Hepatocyte (in vitro differentiated cells): Measurements from ENCODE around the gene DLEC1. TPM values are rescaled to one million over a fixed set of nuclear protein-coding genes. Genes with fewer than 3 reads are reported as not detected.

ENCODE experiments used
- DNase-seq: peaks from one replicate; pipeline ENCODE4 v3.0.0-alpha.2; 2016; ENCODE audit warnings: low spot score
- H2AFZ ChIP-seq: fragments of 200-600 bp; sonication (generic); 2 replicates; pipeline ENCODE4 v1.6.0; 2016; ENCODE audit warnings: antibody characterized with exemption, mild to moderate bottlenecking
- H3K27ac ChIP-seq: fragments of 200-600 bp; sonication (generic); 2 replicates; pipeline ENCODE4 v1.5.1; 2016; ENCODE audit warnings: mild to moderate bottlenecking
- H3K27me3 ChIP-seq: fragments of 200-600 bp; sonication (generic); 2 replicates; pipeline ENCODE4 v1.6.1; 2016
- H3K36me3 ChIP-seq: fragments of 200-600 bp; sonication (generic); replicated peaks from 2 replicates; pipeline ENCODE4 v1.5.1; 2016; ENCODE audit warnings: low read depth; ENCODE audit not compliant: insufficient read depth
- H3K4me1 ChIP-seq: fragments of 200-600 bp; sonication (generic); 2 replicates; pipeline ENCODE4 v1.5.1; 2016; ENCODE audit warnings: mild to moderate bottlenecking, moderate library complexity; ENCODE audit not compliant: insufficient read depth
- H3K4me2 ChIP-seq: fragments of 200-600 bp; sonication (generic); 2 replicates; pipeline ENCODE4 v1.6.0; 2016
- H3K4me3 ChIP-seq: fragments of 200-600 bp; sonication (generic); 2 replicates; pipeline ENCODE4 v1.5.1; 2016; ENCODE audit warnings: mild to moderate bottlenecking
- H3K79me2 ChIP-seq: fragments of 200-600 bp; sonication (generic); 2 replicates; pipeline ENCODE4 v1.6.0; 2017; ENCODE audit warnings: mild to moderate bottlenecking
- H3K9me2 ChIP-seq: fragments of 200-600 bp; sonication (generic); replicated peaks from 2 replicates; pipeline ENCODE4 v1.6.0; 2017; ENCODE audit warnings: mild to moderate bottlenecking; ENCODE audit not compliant: insufficient read depth
- H3K9me3 ChIP-seq: fragments of 200-600 bp; sonication (generic); 2 replicates; pipeline ENCODE4 v1.5.1; 2016; ENCODE audit warnings: low read depth, mild to moderate bottlenecking
- H4K20me1 ChIP-seq: fragments of 200-600 bp; sonication (generic); 2 replicates; pipeline ENCODE4 v1.6.0; 2016; ENCODE audit warnings: mild to moderate bottlenecking; ENCODE audit not compliant: insufficient read depth, poor library complexity, severe bottlenecking
- EZH2 ChIP-seq: fragments of 200-600 bp; sonication (generic); IDR thresholded peaks from 2 replicates; pipeline ENCODE4 v1.6.1; 2016; ENCODE audit warnings: antibody characterized with exemption, mild to moderate bottlenecking, borderline replicate concordance
- EZH2phosphoT487 ChIP-seq: fragments of 200-600 bp; sonication (generic); IDR thresholded peaks from one replicate; pipeline ENCODE4 v1.6.1; 2018; ENCODE audit warnings: antibody characterized with exemption, mild to moderate bottlenecking, low read depth, moderate library complexity; ENCODE audit not compliant: unreplicated experiment, severe bottlenecking
- WGBS: methylation state at CpG from one replicate; pipeline ENCODE4 v1.1.6; 2016; ENCODE audit warnings: low lambda C conversion rate; ENCODE audit errors: missing lambda C conversion rate; 5-methylcytosine and 5-hydroxymethylcytosine counted together
- polyA plus RNA-seq: library from polyadenylated mRNA; unstranded; fragments of >200 nt; fragmentation: Nextera tagmentation; extraction: Ambion mirVana; gene quantifications from 2 replicates; pipeline ENCODE4 v1.2.1, GENCODE V29; 2016
- total RNA-seq: library from RNA; depleted of rRNA; stranded (reverse); fragments of >200 nt; gene quantifications from 2 replicates; pipeline ENCODE4 v1.2.3, GENCODE V29; 2014
- TF ChIP-seq, protein P1 (sequence below): fragments of 200-600 bp; sonication (generic); IDR thresholded peaks from 2 replicates; pipeline ENCODE4 v1.5.1; 2016; ENCODE audit warnings: antibody characterized with exemption, mild to moderate bottlenecking; ENCODE audit not compliant: poor library complexity

The DLEC1 gene
- total and polyA plus RNA-seq, 2 experiments from 2014 or later = 0.23 to 1.5 TPM

DNA sequence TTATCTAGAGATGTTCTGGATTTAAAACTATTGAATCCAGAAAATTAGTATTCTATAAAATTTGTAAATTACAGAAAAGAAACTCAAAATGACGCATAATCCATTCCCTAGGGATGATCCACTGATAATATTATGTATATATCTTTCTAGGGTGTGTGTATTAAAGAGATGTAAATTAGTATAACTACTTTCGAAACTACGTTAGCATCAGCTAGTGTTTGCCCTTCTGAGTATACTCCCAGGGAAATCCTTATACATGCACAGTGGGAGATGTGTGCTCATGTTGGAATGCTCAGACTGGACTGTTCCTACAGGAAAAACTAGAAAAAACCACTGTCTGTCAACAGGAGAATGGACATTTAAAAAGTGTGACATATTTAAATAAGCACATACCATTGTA is 61.5 kb downstream of the DLEC1 start:
- H3K36me3 ChIP-seq = no peaks in the 10 kb centered on the region
- H3K4me2 ChIP-seq = no peak overlapping the region
- H3K4me3 ChIP-seq = no peak overlapping the region
- no peak for DNase-seq
- H3K79me2 ChIP-seq = no peaks in the 10 kb centered on the region
- no peaks in the 10 kb centered on the region for H3K4me1 ChIP-seq
- TF ChIP-seq, protein P1, sequence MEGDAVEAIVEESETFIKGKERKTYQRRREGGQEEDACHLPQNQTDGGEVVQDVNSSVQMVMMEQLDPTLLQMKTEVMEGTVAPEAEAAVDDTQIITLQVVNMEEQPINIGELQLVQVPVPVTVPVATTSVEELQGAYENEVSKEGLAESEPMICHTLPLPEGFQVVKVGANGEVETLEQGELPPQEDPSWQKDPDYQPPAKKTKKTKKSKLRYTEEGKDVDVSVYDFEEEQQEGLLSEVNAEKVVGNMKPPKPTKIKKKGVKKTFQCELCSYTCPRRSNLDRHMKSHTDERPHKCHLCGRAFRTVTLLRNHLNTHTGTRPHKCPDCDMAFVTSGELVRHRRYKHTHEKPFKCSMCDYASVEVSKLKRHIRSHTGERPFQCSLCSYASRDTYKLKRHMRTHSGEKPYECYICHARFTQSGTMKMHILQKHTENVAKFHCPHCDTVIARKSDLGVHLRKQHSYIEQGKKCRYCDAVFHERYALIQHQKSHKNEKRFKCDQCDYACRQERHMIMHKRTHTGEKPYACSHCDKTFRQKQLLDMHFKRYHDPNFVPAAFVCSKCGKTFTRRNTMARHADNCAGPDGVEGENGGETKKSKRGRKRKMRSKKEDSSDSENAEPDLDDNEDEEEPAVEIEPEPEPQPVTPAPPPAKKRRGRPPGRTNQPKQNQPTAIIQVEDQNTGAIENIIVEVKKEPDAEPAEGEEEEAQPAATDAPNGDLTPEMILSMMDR = no peak
- TF ChIP-seq EZH2phosphoT487 = no peak
- TF ChIP-seq EZH2 = no peak
- no peaks in the 10 kb centered on the region for H3K9me2 ChIP-seq
- no peak overlapping the region for H3K27ac ChIP-seq
- WGBS = 91% methylated on average over 3 of the region's 3 CpGs
- no peaks in the 10 kb centered on the region for H3K27me3 ChIP-seq
- no peaks in the 10 kb centered on the region for H4K20me1 ChIP-seq
- H3K9me3 ChIP-seq = no peaks in the 10 kb centered on the region
- H2AFZ ChIP-seq = no peak overlapping the region

DNA sequence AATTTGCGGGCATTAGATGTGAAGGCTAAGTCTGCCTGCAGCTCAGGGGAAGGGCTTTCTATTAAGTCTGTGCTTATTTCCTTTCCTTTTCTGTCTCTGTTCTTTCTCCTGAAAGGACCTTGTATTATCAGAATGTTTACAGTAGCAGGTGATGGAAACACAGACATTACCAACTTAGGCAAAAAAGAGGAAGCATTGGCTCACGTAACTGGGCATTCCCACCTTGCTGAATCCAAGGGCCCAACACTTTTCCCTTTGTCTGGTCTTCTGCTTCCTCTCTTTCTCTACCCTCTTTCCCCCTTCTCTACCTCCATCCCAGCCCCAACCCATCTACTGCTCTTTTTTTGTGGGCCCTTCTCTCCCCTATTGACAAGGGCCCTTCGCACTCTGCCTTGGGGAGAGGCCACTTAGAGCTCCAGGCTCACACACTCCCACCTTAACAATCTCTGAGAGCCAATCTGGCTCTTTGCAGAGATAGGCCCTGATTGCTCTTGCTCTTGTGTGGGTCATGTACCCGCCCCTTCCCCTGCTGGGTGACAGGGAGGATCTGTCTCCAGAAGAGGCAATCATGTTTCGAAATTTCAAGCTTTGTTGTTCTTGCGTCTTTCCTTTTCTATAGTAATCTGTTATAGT is 62.9 kb downstream of the DLEC1 start:
- no peaks in the 10 kb centered on the region for H4K20me1 ChIP-seq
- no peaks in the 10 kb centered on the region for H3K79me2 ChIP-seq
- whole genome bisulfite sequencing = 81% methylated on average over 6 of the region's 6 CpGs
- H3K9me3 ChIP-seq = no peaks in the 10 kb centered on the region
- H3K4me1 ChIP-seq = no peaks in the 10 kb centered on the region
- no peaks in the 10 kb centered on the region for H3K9me2 ChIP-seq
- H3K4me2 ChIP-seq = no peak overlapping the region
- H3K27me3 ChIP-seq = no peaks in the 10 kb centered on the region
- H3K36me3 ChIP-seq = no peaks in the 10 kb centered on the region
- DNase-seq = no peak
- no peak overlapping the region for H2AFZ ChIP-seq
- TF ChIP-seq EZH2phosphoT487 = no peak
- TF ChIP-seq, protein P1 = no peak
- TF ChIP-seq EZH2 = no peak
- no peak overlapping the region for H3K27ac ChIP-seq
- no peak overlapping the region for H3K4me3 ChIP-seq

DNA sequence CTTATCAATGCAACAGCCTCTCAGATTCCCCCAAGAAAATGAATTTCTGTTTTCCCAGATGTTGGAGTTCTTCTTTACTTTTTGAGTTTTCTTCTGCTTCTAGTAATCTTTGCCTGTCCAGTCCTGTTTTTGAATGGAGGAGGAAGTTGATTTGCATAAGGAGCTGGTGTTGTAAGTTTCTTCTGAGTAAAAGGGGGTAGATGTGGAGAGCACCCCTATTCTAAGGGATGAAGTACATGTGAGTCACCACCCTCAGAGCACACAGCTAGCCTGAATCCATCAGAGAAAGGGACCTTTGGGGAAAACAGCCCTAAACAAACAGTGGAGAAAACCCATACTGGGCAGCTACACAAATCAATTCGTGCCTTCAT is 63.4 kb downstream of the DLEC1 start:
- H3K9me3 ChIP-seq = no peaks in the 10 kb centered on the region
- H4K20me1 ChIP-seq = no peaks in the 10 kb centered on the region
- no peak overlapping the region for H3K27ac ChIP-seq
- no peaks in the 10 kb centered on the region for H3K79me2 ChIP-seq
- TF ChIP-seq EZH2 (no peak), EZH2phosphoT487 (no peak)
- TF ChIP-seq, protein P1 = no peak
- H2AFZ ChIP-seq = no peak overlapping the region
- DNase-seq = no peak
- H3K4me3 ChIP-seq = no peak overlapping the region
- no peaks in the 10 kb centered on the region for H3K4me1 ChIP-seq
- no peaks in the 10 kb centered on the region for H3K27me3 ChIP-seq
- H3K4me2 ChIP-seq = no peak overlapping the region
- H3K9me2 ChIP-seq = no peaks in the 10 kb centered on the region
- no peaks in the 10 kb centered on the region for H3K36me3 ChIP-seq
- WGBS = 78% methylated on average over 1 of the region's 1 CpG

DNA sequence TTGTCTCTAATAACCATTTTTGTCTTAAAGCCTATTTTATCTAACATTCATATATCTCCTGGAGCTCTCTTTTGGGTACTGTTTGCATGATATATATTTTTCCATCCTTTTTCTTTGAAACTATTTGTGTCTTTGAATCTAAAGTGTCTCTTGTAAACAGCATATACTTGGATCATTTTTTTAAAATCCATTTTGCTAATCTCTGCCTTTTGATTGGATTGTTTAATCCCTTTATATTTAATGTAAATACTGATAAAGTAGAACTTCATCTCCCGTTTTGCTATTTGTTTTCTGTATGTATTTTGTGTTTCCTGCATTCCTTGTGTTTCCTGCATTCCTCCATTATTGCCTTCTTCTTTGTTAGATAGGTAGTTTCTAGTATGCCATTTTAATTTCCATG is 66.5 kb downstream of the DLEC1 start:
- Histone ChIP-seq H4K20me1 (no peaks in the 10 kb centered on the region), H3K27me3 (no peaks in the 10 kb centered on the region), H3K27ac (no peak overlapping the region), H3K79me2 (no peaks in the 10 kb centered on the region), H3K4me2 (no peak overlapping the region), H2AFZ (no peak overlapping the region), H3K4me1 (no peaks in the 10 kb centered on the region), H3K9me3 (no peaks in the 10 kb centered on the region), H3K36me3 (no peaks in the 10 kb centered on the region), H3K4me3 (no peak overlapping the region), H3K9me2 (no peaks in the 10 kb centered on the region)
- DNase-seq = no peak
- WGBS = 75% methylated on average over 1 of the region's 1 CpG
- no peak for TF ChIP-seq EZH2
- TF ChIP-seq, protein P1 = no peak
- TF ChIP-seq EZH2phosphoT487 = no peak
